Retinal pigment epithelial cell (primary cell): ENCODE results near the gene TMEM82.

Experiments
- DNase-seq: peaks from one replicate; pipeline ENCODE4 v3.0.0-alpha.2; 2010; ENCODE audit warnings: low read depth
- H3K4me3 ChIP-seq: 2 replicates; pipeline ENCODE4 v1.5.1; 2011; ENCODE audit warnings: mild to moderate bottlenecking, low read length, control low read depth, moderate library complexity
- TF ChIP-seq, protein P1 (sequence below): conservative IDR thresholded peaks from 2 replicates; pipeline ENCODE4 v1.5.1; 2011; ENCODE audit warnings: low read depth, low read length, control low read depth, inconsistent platforms

The TMEM82 gene

DNA sequence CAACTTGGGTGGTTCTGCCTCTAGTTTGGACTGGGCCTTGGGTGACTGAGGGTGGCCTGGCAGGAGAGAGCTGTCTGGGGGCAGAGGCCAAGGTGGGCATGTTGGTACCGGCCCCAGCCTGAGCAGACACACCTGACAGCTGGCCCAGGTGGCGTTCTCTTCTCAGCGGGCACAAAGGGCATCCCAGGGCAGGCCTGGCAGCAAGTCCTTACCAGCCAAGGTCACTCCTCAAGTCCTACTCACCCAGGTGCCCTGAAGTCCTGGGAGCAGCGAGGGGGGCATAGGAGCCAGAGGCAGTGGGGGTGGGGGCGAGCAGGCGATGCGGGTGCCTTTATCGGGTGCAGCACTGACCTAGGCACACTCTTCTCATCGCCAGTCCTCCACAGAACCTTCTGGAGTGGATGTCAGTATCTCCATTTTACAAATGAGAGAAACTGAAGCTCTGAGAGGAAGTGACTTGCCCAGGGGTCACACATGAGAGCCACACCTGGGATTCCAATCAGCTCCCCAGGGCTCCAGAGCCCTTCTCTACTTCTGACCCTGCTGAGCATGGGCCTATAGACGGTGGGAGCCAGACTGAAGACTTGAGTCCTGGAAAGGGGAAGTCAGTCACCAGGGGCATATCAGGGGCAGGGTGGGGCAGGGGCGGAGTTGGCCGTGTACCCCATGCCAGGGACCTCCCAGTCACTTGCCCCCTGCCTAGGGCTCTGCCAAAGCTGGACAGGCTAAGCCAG lies 6.8 kb upstream of the TMEM82 start:
- no peak overlapping the region for H3K4me3 ChIP-seq
- no peak for DNase-seq
- TF ChIP-seq, protein P1, sequence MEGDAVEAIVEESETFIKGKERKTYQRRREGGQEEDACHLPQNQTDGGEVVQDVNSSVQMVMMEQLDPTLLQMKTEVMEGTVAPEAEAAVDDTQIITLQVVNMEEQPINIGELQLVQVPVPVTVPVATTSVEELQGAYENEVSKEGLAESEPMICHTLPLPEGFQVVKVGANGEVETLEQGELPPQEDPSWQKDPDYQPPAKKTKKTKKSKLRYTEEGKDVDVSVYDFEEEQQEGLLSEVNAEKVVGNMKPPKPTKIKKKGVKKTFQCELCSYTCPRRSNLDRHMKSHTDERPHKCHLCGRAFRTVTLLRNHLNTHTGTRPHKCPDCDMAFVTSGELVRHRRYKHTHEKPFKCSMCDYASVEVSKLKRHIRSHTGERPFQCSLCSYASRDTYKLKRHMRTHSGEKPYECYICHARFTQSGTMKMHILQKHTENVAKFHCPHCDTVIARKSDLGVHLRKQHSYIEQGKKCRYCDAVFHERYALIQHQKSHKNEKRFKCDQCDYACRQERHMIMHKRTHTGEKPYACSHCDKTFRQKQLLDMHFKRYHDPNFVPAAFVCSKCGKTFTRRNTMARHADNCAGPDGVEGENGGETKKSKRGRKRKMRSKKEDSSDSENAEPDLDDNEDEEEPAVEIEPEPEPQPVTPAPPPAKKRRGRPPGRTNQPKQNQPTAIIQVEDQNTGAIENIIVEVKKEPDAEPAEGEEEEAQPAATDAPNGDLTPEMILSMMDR = no peak

DNA sequence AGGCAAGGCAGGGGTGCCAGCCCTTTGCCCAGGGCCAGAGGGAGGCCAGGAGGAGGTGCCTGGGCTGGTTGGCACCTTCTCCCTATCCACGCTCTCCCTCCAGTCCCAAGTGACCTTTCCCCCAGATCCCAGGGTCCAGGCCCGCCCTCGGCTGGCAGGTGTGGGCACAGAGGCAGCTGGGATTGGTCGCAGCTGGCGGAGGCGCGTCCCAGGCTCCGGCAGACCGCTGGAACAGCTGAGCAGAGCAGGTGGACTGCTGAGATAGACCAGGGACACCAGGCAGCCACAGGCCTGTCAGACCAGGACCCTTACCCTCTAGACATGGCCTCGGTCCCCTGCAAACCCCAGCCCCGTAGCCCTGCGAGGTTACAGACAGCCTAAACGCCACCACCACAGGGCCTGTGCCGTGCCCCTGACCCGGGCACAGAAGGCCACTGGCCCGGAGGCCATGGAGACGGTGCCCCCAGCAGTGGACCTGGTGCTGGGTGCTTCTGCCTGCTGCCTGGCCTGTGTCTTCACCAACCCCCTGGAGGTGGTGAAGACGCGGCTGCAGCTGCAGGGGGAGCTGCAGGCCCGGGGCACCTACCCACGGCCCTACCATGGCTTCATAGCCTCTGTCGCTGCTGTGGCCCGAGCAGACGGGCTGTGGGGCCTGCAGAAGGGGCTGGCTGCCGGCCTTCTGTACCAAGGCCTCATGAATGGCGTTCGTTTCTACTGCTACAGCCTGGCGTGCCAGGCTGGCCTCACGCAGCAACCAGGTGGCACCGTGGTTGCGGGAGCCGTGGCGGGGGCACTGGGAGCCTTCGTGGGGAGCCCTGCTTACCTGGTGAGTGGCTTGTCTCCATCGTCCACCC lies 6.0 kb upstream of the TMEM82 start, which contains the start of gene SLC25A34:
Gene SLC25A34 (plus strand): TSS at position 221 of the 854 bp plus-strand sequence. CDS start 228 bp downstream, at position 449.
- no peak within 1 kb of the TSS for H3K4me3 ChIP-seq
- TF ChIP-seq, protein P1 = no peak
- no peak for DNase-seq

DNA sequence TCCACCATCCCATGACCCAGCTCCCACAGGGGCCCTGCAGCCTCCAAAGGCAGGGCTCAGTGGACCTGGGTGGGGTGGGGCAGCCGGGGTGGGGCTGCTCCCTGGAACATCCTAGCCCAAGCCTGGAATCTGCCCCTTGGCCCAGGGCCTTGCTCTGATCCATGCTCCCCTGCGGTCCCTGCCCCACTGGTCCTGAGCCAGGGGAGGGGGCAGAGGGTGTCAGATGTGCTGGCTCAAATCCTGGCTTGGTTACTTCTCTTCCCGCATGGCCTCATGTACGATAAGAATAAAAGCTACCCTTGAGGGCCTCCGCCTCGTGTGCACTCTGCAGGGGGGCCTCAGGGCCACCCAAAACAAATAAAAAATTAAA lies 5.4 kb upstream of the TMEM82 start:
- H3K4me3 ChIP-seq = no peak overlapping the region
- TF ChIP-seq, protein P1 = no peak
- DNase-seq = no peak

DNA sequence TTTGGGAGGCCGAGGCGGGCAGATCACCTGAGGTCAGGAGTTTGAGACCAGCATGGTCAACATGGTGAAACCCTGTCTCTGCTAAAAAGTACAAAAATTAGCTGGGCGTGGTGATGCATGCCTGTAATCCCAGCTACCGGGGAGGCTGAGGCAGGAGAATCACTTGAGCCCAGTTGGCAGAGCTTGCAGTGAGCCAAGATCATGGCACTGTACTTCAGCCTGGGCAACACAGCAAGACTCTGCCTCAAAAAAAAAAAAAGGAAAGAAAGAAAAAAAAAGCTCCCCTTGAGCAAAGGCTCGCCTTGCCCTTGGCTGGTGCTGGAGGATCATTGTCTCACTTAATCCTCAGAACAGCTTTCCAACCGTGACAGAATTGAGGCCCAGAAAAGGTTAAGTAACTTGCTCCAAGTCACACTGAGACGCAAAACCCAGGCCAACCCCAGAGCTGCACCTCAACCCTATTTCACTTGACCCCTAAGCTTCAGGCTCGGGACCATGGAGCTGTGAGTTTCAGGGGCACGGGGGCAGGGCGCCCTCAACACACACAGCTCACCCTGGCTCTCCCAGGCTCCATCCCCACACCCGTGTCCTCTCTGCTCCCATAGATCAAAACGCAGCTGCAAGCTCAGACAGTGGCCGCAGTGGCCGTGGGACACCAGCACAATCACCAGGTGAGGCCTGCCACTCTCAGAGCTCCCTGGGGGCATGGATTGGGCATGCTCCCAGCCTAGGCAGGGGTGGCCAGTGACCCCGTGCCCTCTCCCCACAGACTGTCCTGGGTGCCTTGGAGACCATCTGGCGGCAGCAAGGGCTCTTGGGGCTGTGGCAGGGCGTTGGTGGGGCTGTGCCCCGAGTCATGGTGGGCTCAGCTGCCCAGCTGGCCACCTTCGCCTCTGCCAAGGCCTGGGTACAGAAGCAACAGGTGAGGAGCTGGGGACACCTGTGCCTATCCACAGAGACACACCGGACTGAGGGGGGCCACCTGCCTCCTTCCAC lies 4.7 kb upstream of the TMEM82 start:
- no peak overlapping the region for H3K4me3 ChIP-seq
- TF ChIP-seq, protein P1 = no peak
- no peak for DNase-seq

DNA sequence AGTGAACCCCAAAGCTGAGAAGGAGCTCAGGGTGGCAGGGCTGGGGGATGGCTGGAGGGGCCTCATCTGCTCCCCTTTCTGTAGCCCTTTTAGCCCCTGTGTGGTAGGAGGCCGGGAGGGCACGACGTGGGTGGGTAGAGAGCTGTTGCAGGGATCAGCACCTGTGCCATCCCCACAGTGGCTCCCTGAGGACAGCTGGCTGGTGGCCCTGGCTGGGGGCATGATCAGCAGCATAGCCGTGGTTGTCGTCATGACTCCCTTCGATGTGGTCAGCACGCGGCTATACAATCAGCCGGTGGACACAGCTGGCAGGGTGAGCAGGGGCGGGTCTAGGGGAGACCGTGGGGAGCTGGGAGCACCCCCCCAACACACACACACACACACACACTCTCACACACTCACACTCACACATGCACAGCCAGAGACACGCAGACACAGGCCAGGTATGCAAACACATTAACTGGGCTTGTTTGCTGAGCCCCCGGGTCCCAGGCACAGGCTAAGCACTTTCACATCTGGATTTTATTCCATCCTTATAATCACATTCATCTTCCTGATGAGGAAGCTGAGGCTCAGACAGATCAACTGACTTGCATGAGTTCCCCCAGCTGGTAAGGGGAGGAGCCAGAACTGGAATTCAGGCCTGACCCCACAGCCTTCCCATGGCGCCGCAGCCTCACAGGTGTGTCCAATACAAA lies 3.7 kb upstream of the TMEM82 start:
- TF ChIP-seq, protein P1 = no peak
- no peak for DNase-seq
- no peak overlapping the region for H3K4me3 ChIP-seq

DNA sequence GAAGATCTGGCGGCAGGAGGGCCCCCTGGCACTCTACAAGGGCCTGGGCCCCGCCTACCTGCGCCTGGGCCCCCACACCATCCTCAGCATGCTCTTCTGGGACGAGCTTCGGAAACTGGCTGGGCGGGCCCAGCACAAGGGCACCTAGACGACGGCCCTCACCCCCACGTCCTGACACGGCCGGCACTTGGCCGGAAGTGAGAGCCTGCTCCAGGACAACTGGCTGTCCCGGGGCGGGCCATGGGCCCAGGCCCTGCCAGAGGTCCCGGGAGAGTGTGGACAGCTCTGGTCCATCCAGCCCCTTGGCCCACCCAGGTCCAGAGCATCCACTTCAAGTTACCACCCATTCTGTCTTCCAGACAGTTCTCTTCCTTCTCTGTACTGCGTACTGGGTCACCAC lies 3.0 kb upstream of the TMEM82 start:
- DNase-seq = no peak
- no peak overlapping the region for H3K4me3 ChIP-seq
- TF ChIP-seq, protein P1 = no peak
